Lung (tissue), 12 donors: ENCODE measurements around the gene HEG1. TPM values are rescaled to one million over a fixed set of nuclear protein-coding genes. Genes with fewer than 3 reads are reported as not detected.

Source experiments
- ATAC-seq: fragments of 200-7000 bp; cut with Tn5 transposase; one replicate; pipeline ENCODE4 v1.9.1; 2020; ENCODE audit warnings: moderate number of reproducible peaks; ENCODE audit not compliant: insufficient read depth, low FRiP score
- DNase-seq, 3 donors: peaks; one replicate each; pipeline ENCODE4 v3.0.0-alpha.2; 2013 to 2017
- H3K27ac ChIP-seq, 2 donors: one replicate each; pipeline ENCODE4 v1.5.1; 2013; ENCODE audit warnings: mild to moderate bottlenecking in 2 of 2, moderate library complexity in 2 of 2, control low read depth in 1 of 2, inconsistent platforms in 1 of 2, low read depth in 1 of 2, low read length in 1 of 2
- H3K27me3 ChIP-seq, 3 donors: one replicate each; pipeline ENCODE4 v1.5.1; 2013; ENCODE audit warnings: low read length in 2 of 3; ENCODE audit not compliant: control insufficient read depth in 3 of 3, insufficient read depth in 3 of 3
- H3K36me3 ChIP-seq, 4 donors: one replicate each; pipeline ENCODE4 v1.5.1; 2013; ENCODE audit warnings: low read length in 4 of 4, mild to moderate bottlenecking in 1 of 4, moderate library complexity in 1 of 4; ENCODE audit not compliant: control insufficient read depth in 4 of 4, insufficient read depth in 4 of 4
- H3K4me1 ChIP-seq, 5 donors: one replicate each; pipeline ENCODE4 v1.5.1; 2013; ENCODE audit warnings: low read length in 5 of 5, mild to moderate bottlenecking in 2 of 5, moderate library complexity in 1 of 5; ENCODE audit not compliant: control insufficient read depth in 5 of 5, insufficient read depth in 5 of 5
- H3K4me3 ChIP-seq: one replicate; pipeline ENCODE4 v1.5.1; 2013; ENCODE audit warnings: mild to moderate bottlenecking, control low read depth, moderate library complexity
- H3K9ac ChIP-seq, 2 donors: one replicate each; pipeline ENCODE4 v1.5.1; 2013; ENCODE audit warnings: low read length in 2 of 2, control low read depth in 1 of 2; ENCODE audit not compliant: insufficient read depth in 1 of 2
- H3K9me3 ChIP-seq, 4 donors: one replicate each; pipeline ENCODE4 v1.5.1; 2013; ENCODE audit warnings: low read length in 3 of 4, mild to moderate bottlenecking in 1 of 4, moderate library complexity in 1 of 4; ENCODE audit not compliant: control insufficient read depth in 4 of 4, insufficient read depth in 3 of 4
- CTCF ChIP-seq: IDR thresholded peaks from 2 replicates; pipeline ENCODE4 v1.5.1; 2012; ENCODE audit warnings: mild to moderate bottlenecking; ENCODE audit errors: control extremely low read depth, extremely low read depth
- WGBS, 2 donors: extraction: QIAGEN DNeasy Blood & Tissue Kit; methylation state at CpG; one replicate each; pipeline ENCODE4 v1.1.7; 2013; 5-methylcytosine and 5-hydroxymethylcytosine counted together
- polyA plus RNA-seq, 2 donors: library from polyadenylated mRNA; stranded (reverse); fragments of 200-250 nt; gene quantifications; one replicate each; pipeline ENCODE4 v1.2.1, GENCODE V29; 2013
- total RNA-seq, 2 donors: library from RNA; depleted of rRNA in 1 of 2; stranded (reverse); fragments of >200 nt in 1 of 2; gene quantifications; one replicate each; pipeline ENCODE4 v1.2.1, GENCODE V29; 2014 to 2021
- donor health status: control.
- donor health status: control.
- donor health status: Bipolar disorder and iron deficiency.
- donor health status: healthy.
- donor health status: DM: yes; HTN: yes; CAD: no.

The HEG1 gene
- total and polyA plus RNA-seq, 4 donors: 18.0 to 115 (median 65.7) TPM

- peaks cover 0 to 12% (median 0%) of the 10 kb centered on the region in 5 donors for H3K4me1 ChIP-seq
- H3K27me3 ChIP-seq: no peaks in the 10 kb centered on the region
- no peak for TF ChIP-seq CTCF
- H3K27ac ChIP-seq: no peak overlapping the region
- H3K4me3 ChIP-seq: no peak overlapping the region
- peaks cover 4 to 9% (median 8%) of the 10 kb centered on the region in 4 donors for H3K36me3 ChIP-seq
- H3K9me3 ChIP-seq: no peaks in the 10 kb centered on the region
- no peak for DNase-seq
- no peak overlapping the region for H3K9ac ChIP-seq
- 98 to 99% methylated on average over 7 of the region's 7 CpGs for WGBS, 2 donors
- no peak for ATAC-seq
Observed at GRCh38 chr3:124978627-124979026, 77.2 kb downstream of the HEG1 start.

- Histone ChIP-seq H3K27me3 (no peaks in the 10 kb centered on the region), H3K27ac (no peak overlapping the region), H3K36me3 (peaks cover 8 to 16% (median 11%) of the 10 kb centered on the region in 4 donors), H3K9ac (no peak overlapping the region), H3K9me3 (no peaks in the 10 kb centered on the region), H3K4me1 (peaks cover 0 to 3% (median 0%) of the 10 kb centered on the region in 5 donors), H3K4me3 (no peak overlapping the region)
- DNase-seq: no peak
- ATAC-seq: no peak
- no peak for TF ChIP-seq CTCF
- WGBS, 2 donors: 89 to 94% methylated on average over 6 of the region's 6 CpGs
Observed at GRCh38 chr3:124976383-124976782, 79.4 kb downstream of the HEG1 start.

DNA sequence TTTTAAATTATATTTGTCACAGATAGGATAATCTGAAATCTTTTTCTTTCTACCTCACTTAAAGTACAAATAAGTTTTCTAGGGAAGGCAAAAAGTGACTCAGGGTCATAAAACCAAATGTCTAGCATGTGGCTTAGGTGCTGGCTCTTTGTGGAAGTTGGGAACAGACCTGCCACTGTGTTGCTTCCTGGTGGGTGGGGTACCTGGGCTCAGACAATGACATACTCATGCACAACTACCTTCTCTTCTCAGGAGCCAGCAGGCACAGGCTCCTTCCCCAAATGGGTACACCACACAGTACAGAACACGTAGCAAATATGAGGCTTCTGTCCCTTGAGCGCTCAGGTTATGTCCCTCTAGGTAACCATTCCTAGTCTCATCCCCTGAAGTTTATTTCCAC lies 81.1 kb downstream of the HEG1 start:
- TF ChIP-seq CTCF: no peak

GRCh38 chr3:124973290-124973689 lies 82.5 kb downstream of the HEG1 start:
- no peak for TF ChIP-seq CTCF

More for the DNA sequence above, 81.1 kb downstream of the HEG1 start:
- ATAC-seq: no peak
- Histone ChIP-seq H3K27ac (no peak overlapping the region), H3K4me1 (peaks cover 0 to 2% (median 0%) of the 10 kb centered on the region in 5 donors), H3K36me3 (peaks cover 11 to 23% (median 14%) of the 10 kb centered on the region in 4 donors), H3K9ac (no peak overlapping the region), H3K4me3 (no peak overlapping the region), H3K27me3 (no peaks in the 10 kb centered on the region), H3K9me3 (no peaks in the 10 kb centered on the region)
- WGBS, 2 donors: 92 to 99% methylated on average over 2 of the region's 2 CpGs
- DNase-seq: no peak

More at GRCh38 chr3:124973290-124973689, 82.5 kb downstream of the HEG1 start:
- DNase-seq: no peak
- Histone ChIP-seq H3K27ac (no peak overlapping the region), H3K9ac (no peak overlapping the region), H3K27me3 (no peaks in the 10 kb centered on the region), H3K9me3 (no peaks in the 10 kb centered on the region), H3K36me3 (peaks cover 13 to 30% (median 19%) of the 10 kb centered on the region in 4 donors), H3K4me3 (no peak overlapping the region), H3K4me1 (peaks cover 0 to 4% (median 0%) of the 10 kb centered on the region in 5 donors)
- ATAC-seq: no peak
